Measurements from ENCODE around the gene AKAP13.

DNA sequence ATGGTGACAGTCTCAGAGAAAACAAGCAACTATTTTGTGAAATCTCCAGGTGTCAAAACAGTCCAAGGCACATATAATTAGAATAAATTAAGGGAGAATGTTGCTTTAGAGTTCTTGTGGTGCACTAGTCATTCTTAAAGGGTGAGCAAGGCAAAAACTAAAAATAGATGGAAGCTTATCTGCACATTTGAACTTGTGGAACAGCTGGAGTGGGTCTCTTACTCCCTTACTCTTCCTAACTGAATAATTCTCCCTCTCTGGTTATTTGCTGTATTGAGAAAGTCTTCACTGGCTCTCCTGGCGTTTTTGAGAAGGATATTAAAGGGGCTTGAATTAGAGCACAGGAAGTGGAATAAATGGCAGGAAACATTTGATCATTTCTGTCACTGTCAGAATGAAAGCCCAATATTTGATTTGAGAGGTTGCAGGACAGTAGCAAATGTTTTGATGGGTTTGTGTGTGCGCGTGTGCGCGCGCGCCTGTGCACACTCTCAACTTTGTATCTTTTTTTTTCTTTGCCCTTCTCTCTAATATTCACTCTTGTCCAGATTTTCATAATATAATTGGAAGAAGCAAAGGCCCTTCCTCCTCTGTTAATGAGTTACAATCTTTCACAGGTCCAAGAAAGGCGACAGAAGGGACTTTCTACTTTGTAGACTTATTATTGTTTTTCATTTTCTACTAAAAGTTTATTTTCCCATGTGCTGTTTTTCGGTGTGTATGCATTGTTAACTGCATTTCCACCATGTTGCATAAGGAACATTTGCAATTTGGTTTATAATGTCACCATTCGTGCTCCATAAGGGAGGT lies 40.9 kb downstream of the AKAP13 start:
- TF ChIP-seq POLR2A (IDR thresholded peaks at IDR 0.05; ENCODE audit: low read depth, low read length) (no peak), POLR2AphosphoS5 (IDR thresholded peaks at IDR 0.05; ENCODE audit: low read depth, low read length) (no peak), POU2F2 (IDR thresholded peaks at IDR 0.05; ENCODE audit: low read depth, low read length) (no peak), TAF1 (IDR thresholded peaks at IDR 0.05; ENCODE audit: low read depth, low read length) (no peak)

All from GM12891 (cell line).